Type B pancreatic cell (in vitro differentiated cells): ENCODE data around the gene APEX2. TPM values are rescaled to one million over a fixed set of nuclear protein-coding genes. Genes with fewer than 3 reads are reported as not detected.

ENCODE experiments used
- DNase-seq: peaks from one replicate; pipeline ENCODE4 v3.0.0; 2021; ENCODE audit warnings: mixed read lengths; ENCODE audit not compliant: unreplicated experiment; ENCODE audit errors: extremely low spot score
- H3K27ac Mint-ChIP-seq: 2 replicates; pipeline ENCODE4 v1.8.0; 2021; ENCODE audit warnings: mild to moderate bottlenecking, mixed read lengths
- H3K27me3 Mint-ChIP-seq: 2 replicates; pipeline ENCODE4 v1.8.0; 2021; ENCODE audit warnings: mixed read lengths
- H3K36me3 Mint-ChIP-seq: 2 replicates; pipeline ENCODE4 v1.8.0; 2021; ENCODE audit warnings: mixed read lengths
- H3K4me1 Mint-ChIP-seq: one replicate; pipeline ENCODE4 v1.8.0; 2021; ENCODE audit warnings: mixed read lengths; ENCODE audit not compliant: unreplicated experiment
- H3K4me3 Mint-ChIP-seq: 2 replicates; pipeline ENCODE4 v1.8.0; 2021; ENCODE audit warnings: mild to moderate bottlenecking, mixed read lengths
- H3K9me3 Mint-ChIP-seq: 2 replicates; pipeline ENCODE4 v1.8.0; 2021; ENCODE audit warnings: mixed read lengths
- total RNA-seq: library from RNA; stranded (reverse); gene quantifications from 2 replicates; pipeline ENCODE4 v1.2.1, GENCODE V29; 2021; ENCODE audit warnings: low replicate concordance
- TF ChIP-seq, protein P1 (sequence below): fragments of 200-600 bp; sonication (generic); conservative IDR thresholded peaks from 2 replicates; pipeline ENCODE4 v1.5.0; 2021; ENCODE audit warnings: antibody characterized with exemption, mild to moderate bottlenecking

APEX2 gene
- total RNA-seq, 1 donor from 2014 or later, result 17.1 TPM

DNA sequence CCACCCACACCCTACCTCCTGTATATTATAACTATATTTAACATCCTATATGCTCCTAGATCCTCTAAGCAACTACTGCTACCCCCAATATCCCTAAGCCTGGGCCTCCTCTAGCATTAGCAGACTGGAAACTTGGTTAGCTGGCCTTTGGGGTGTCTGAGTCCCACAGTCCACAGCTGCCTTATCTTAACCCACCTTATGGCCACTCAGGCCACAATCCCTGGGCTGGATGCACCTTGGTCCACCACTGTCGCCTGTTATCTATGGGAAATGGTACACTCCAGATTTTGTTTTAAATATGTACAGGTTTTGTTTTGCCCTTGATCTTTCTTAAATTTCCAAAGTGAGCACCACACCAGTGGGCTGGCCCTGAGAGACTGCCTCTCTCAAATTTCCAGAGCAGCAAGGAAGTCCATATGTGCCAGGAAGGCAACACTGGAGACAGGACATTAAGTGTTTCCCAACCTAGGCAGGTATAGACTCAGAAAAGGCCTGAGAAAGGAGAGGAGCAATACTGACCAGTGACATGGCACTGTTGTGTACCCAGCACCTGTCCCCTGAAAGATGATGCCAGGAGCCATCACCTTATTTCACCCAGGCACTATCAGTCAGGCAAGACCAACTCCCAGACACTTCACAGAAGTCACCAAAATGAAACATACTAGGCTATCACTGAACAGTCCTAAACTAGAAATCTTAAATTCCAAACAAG, 7.1 kb upstream of the APEX2 start:
- H3K4me1 Mint-ChIP-seq, result no peaks in the 10 kb centered on the region
- H3K27me3 Mint-ChIP-seq, result no peaks in the 10 kb centered on the region
- TF ChIP-seq, protein P1, sequence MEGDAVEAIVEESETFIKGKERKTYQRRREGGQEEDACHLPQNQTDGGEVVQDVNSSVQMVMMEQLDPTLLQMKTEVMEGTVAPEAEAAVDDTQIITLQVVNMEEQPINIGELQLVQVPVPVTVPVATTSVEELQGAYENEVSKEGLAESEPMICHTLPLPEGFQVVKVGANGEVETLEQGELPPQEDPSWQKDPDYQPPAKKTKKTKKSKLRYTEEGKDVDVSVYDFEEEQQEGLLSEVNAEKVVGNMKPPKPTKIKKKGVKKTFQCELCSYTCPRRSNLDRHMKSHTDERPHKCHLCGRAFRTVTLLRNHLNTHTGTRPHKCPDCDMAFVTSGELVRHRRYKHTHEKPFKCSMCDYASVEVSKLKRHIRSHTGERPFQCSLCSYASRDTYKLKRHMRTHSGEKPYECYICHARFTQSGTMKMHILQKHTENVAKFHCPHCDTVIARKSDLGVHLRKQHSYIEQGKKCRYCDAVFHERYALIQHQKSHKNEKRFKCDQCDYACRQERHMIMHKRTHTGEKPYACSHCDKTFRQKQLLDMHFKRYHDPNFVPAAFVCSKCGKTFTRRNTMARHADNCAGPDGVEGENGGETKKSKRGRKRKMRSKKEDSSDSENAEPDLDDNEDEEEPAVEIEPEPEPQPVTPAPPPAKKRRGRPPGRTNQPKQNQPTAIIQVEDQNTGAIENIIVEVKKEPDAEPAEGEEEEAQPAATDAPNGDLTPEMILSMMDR, result no peak
- no peak for DNase-seq
- H3K36me3 Mint-ChIP-seq, result no peaks in the 10 kb centered on the region
- H3K27ac Mint-ChIP-seq, result no peak overlapping the region
- H3K9me3 Mint-ChIP-seq, result no peaks in the 10 kb centered on the region
- no peak overlapping the region for H3K4me3 Mint-ChIP-seq

- DNase-seq, result no peak
- H3K4me1 Mint-ChIP-seq, result no peaks in the 10 kb centered on the region
- H3K9me3 Mint-ChIP-seq, result no peaks in the 10 kb centered on the region
- H3K4me3 Mint-ChIP-seq, result no peak within 1 kb of the TSS
- H3K27me3 Mint-ChIP-seq, result no peaks in the 10 kb centered on the region
- H3K27ac Mint-ChIP-seq, result no peak within 1 kb of the TSS
- H3K36me3 Mint-ChIP-seq, result no peaks in the 10 kb centered on the region
- TF ChIP-seq, protein P1, result no peak
These were observed 6.1 kb upstream of the APEX2 start, which contains the start of gene PFKFB1 for GRCh38 chrX:54994099-54994498. Gene PFKFB1, minus strand, starts transcription at chrX:54994188. Its CDS starts 181 bp downstream, at chrX:54994007.

DNA sequence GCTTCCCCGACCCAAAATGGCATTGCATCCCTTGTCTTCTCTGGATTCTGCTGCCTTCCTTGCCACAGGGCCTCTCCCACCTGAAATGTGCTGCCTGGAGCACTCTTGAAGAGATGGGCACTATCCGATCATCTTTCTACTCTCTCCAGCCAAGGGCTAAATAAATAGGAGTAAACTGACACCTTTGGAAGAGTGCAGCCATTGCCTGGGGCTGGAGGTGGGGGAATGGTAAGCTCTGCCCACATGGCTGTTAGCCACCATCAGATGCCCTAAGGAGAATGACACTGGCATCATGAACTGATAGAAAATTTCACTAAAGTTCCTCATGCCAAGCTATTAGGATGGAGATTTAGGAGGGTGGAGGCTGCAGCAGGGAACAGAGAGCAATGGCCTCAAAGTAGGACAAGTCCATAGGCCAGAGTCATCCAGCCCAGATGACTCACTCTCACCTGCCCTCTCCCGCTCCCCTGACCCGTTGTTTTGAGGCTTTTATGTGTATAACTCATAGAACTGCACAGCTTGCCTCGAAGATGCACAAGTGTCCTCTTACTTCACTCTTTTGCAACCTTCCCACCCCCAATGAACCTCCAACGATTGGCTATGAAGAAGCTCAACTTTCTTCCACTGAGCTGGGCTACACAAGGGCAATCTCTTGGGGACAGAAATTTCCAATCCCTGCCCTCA, 5.4 kb upstream of the APEX2 start:
- Mint-ChIP-seq H3K27me3 (no peaks in the 10 kb centered on the region), H3K4me3 (no peak overlapping the region), H3K9me3 (no peaks in the 10 kb centered on the region), H3K27ac (no peak overlapping the region), H3K4me1 (no peaks in the 10 kb centered on the region), H3K36me3 (no peaks in the 10 kb centered on the region)
- TF ChIP-seq, protein P1, result no peak
- DNase-seq, result no peak

DNA sequence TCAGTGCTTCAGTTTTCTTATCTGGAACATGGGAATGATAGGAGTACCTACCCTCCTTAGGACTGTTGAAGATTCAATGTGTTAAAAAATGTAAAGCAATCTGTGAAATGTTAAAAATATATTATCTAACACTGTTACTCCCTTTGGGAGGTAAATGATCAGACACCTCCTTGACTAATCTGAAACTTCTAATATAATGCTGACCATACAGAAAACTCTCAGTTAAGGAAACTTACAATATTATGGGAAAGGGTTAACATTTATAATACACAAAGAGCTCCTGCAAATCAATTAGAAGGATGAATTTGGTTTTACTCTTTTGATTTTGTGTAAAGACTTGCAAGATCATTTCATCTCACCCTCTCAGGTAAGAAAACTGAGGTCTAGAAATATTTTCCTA, 4.5 kb upstream of the APEX2 start:
- TF ChIP-seq, protein P1, result no peak
- H3K4me3 Mint-ChIP-seq, result no peak overlapping the region
- H3K9me3 Mint-ChIP-seq, result no peaks in the 10 kb centered on the region

GRCh38 chrX:55004231-55004630, 4.1 kb downstream of the APEX2 start:
- peaks cover 16% of the 10 kb centered on the region for H3K36me3 Mint-ChIP-seq
- TF ChIP-seq, protein P1, result no peak
- no peaks in the 10 kb centered on the region for H3K4me1 Mint-ChIP-seq
- H3K4me3 Mint-ChIP-seq, result no peak overlapping the region
- no peaks in the 10 kb centered on the region for H3K9me3 Mint-ChIP-seq
- H3K27ac Mint-ChIP-seq, result peak overlapping the region; percentile 25
- no peaks in the 10 kb centered on the region for H3K27me3 Mint-ChIP-seq
- DNase-seq, result no peak

More for the DNA sequence above, 4.5 kb upstream of the APEX2 start:
- no peak for DNase-seq
- H3K27me3 Mint-ChIP-seq, result no peaks in the 10 kb centered on the region
- H3K4me1 Mint-ChIP-seq, result no peaks in the 10 kb centered on the region
- no peaks in the 10 kb centered on the region for H3K36me3 Mint-ChIP-seq
- no peak overlapping the region for H3K27ac Mint-ChIP-seq
